Ecto neural progenitor cell (in vitro differentiated cells): ENCODE results near the gene DDX41.
"Not testable (repeated sequence)": the region's sequence is repeated elsewhere in the genome, so short reads cannot be mapped to it uniquely, and the experiment has no call there.

ENCODE experiments used
- DNase-seq: peaks from one replicate; pipeline ENCODE4 v3.0.0-alpha.2; 2018; ENCODE audit warnings: low spot score

The DDX41 gene

GRCh38 chr5:177537389-177538361 lies 20.9 kb upstream of the DDX41 start:
- DNase-seq, result no peak

- no peak for DNase-seq
These were observed 19.6 kb upstream of the DDX41 start for GRCh38 chr5:177536386-177536785.

GRCh38 chr5:177535125-177535524 lies 18.4 kb upstream of the DDX41 start:
- no peak for DNase-seq

- DNase-seq, result not testable (repeated sequence)
These were observed 17.7 kb upstream of the DDX41 start for GRCh38 chr5:177534433-177534832.

- no peak for DNase-seq
These were observed 14.6 kb upstream of the DDX41 start for GRCh38 chr5:177531209-177531940.

GRCh38 chr5:177530638-177531037 lies 13.9 kb upstream of the DDX41 start:
- no peak for DNase-seq

GRCh38 chr5:177529247-177530203 lies 12.8 kb upstream of the DDX41 start:
- DNase-seq, result no peak

- DNase-seq, result no peak
These were observed 11.9 kb upstream of the DDX41 start for GRCh38 chr5:177528631-177529030.

GRCh38 chr5:177527595-177527994 lies 10.8 kb upstream of the DDX41 start:
- DNase-seq, result no peak

GRCh38 chr5:177526791-177527190 lies 10.0 kb upstream of the DDX41 start:
- DNase-seq, result no peak

GRCh38 chr5:177526191-177526590 lies 9.4 kb upstream of the DDX41 start:
- no peak for DNase-seq

- DNase-seq, result no peak
These were observed 8.3 kb upstream of the DDX41 start for GRCh38 chr5:177524941-177525655.

GRCh38 chr5:177524539-177524900 lies 7.8 kb upstream of the DDX41 start:
- no peak for DNase-seq

- no peak for DNase-seq
These were observed 7.2 kb upstream of the DDX41 start for GRCh38 chr5:177523711-177524538.

GRCh38 chr5:177520916-177521513 lies 4.3 kb upstream of the DDX41 start:
- DNase-seq, result no peak

GRCh38 chr5:177520271-177520670 lies 3.5 kb upstream of the DDX41 start:
- DNase-seq, result no peak

- no peak for DNase-seq
These were observed 2.9 kb upstream of the DDX41 start for GRCh38 chr5:177519463-177520235.

- DNase-seq, result no peak
These were observed 1.2 kb downstream of the DDX41 start for GRCh38 chr5:177515580-177515979.

GRCh38 chr5:177514541-177514940 lies 2.2 kb downstream of the DDX41 start:
- no peak for DNase-seq
